GM19328 (cell line): Measurements from ENCODE around the gene RTRAF.

ENCODE experiments used
- ATAC-seq: cut with Tn5 transposase; IDR thresholded peaks from one replicate; pipeline ENCODE4 v1.9.1; 2021; ENCODE audit warnings: mild to moderate bottlenecking, moderate library complexity; ENCODE audit not compliant: unreplicated experiment

Gene RTRAF

DNA sequence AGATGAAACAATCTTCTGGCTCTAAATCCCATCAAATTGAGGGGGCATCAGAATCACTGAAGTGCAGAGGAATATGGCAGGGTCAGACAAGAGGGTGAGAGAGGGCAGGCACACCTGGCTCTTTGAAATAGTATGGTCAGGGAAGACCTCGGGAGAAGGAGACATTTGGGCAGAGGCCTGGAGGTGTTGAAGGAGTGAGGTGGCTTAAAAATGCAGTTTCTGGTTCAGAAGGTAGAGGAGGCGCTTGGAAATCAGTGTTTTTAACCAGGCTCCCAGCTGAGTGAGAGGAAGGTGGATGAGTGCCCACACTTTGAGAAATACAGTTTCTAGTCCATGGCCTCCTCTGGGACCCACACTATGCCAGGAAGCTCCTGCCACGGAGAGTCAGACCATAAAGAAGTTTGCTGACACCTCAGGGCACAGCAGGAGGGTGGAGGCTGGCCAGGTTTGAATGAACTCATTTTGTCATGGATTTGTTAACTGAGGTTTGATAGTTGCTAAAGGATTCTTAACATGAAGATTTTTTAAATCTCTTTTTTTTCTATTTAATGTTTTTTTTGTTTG is 59.4 kb downstream of the RTRAF start:
- ATAC-seq = no peak

- ATAC-seq = no peak
Observed at GRCh38 chr14:52049271-52049670, 59.9 kb downstream of the RTRAF start.

GRCh38 chr14:52049721-52050588 is 60.6 kb downstream of the RTRAF start:
- ATAC-seq = no peak

DNA sequence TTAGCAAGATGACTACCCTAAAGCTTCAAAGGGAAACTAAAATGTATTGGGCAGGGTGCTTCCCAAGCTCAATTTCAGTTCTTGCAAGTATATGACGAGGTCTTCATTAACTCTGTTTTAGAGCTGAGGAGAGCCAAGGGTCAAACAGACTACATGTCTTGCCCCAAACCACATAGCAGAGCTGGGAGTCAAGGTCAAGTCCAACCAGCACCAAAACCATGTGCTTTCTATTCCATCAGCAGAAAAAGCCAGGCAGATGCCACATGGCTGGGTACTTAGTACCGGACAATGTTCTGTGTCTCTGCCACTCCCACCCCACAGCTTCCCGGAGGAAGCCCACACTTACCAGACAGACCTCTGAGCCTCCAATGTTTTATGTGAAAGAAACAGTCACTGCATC is 61.9 kb downstream of the RTRAF start:
- ATAC-seq = no peak

DNA sequence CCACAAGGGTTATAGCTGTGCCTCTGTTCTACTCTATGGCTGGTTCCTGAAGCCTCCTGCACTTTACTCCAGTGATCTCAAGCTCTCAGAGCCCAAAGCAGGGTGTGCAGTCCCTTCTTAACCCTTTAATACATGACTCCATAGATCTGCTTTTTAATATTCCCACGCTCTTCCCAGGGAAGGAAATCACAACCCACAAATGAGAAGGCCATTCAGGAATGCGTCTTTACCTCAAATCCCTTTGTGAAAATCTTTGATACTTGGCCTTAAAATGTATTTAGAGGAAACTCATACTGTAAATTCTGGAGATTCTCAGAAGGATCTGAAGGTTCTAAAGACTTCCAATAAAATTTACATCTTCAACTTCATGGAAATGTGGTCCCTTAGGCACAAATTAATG is 62.5 kb downstream of the RTRAF start:
- ATAC-seq = no peak

- no peak for ATAC-seq
Observed at GRCh38 chr14:52052288-52052943, 63.1 kb downstream of the RTRAF start.

GRCh38 chr14:52053044-52053443 is 63.7 kb downstream of the RTRAF start:
- ATAC-seq = no peak

GRCh38 chr14:52054678-52055077 is 65.3 kb downstream of the RTRAF start:
- ATAC-seq = no peak

DNA sequence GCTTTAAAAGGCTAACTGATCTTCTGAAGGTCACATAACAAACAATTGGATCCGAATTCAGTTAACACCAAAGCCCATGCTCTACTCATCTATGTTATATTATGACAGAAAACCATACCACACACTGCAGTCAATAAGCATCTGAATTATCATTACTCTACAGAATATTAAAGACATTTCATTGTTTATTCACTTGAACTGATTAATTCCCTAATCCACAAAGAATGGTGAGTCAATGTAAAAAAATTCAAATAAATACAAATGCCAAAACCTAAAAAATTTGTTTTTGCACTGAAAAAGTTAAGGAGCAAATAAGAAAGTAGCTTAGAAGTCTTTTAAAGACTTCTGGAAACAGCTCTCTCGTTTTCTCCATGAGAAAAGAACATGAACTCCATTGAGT is 65.8 kb downstream of the RTRAF start:
- ATAC-seq = no peak

- no peak for ATAC-seq
Observed at GRCh38 chr14:52058341-52058740, 69.0 kb downstream of the RTRAF start.

DNA sequence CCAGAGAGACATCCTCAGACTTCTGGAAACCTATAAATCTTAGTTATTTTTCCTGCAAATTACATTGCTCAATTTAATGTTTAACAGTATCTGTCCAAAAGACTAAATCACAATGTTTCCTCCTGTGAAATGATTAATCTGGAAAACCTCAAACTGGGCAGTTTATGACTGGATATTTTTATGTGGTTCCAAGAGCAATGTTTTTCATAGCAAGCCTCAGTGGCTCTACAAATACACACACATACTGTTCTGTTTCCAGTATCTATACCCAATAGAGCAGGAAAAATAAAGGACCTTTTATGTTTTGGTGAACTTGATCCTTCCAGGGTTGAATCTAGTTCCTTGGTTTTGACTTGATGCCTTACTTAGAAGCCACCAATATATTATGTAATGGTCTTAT is 70.3 kb downstream of the RTRAF start:
- ATAC-seq = no peak

- no peak for ATAC-seq
Observed at GRCh38 chr14:52060080-52060479, 70.7 kb downstream of the RTRAF start.
